ENCODE measurements around the gene TNIK. TPM values are rescaled to one million over a fixed set of nuclear protein-coding genes. Genes with fewer than 3 reads are reported as not detected.

TNIK gene
- total RNA-seq, 4 donors from 2014 or later, result 32.9 to 41.7 (median 38.0) TPM

DNA sequence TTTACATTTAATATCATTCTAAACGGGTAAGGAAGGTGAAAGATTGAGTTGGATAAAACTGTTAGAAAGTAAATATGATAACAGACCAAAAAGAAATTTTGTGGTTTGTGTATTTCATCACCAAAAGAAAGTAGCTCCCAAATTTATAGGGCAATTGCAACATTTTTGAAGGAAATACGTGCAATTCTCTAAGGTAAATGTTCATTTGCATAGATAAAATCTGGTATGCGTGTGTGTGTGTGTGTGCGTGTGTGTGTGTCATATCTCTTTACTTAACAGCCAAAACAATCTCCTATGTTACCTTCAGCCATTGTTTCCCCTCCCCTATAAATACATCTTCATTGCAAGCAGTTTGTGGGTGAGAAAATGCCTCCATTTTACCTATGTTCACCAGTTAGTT, 208.4 kb downstream of the TNIK start:
- Histone ChIP-seq H3K36me3 (no peaks in the 10 kb centered on the region), H3K4me1 (no peaks in the 10 kb centered on the region), H3K9me3 (no peaks in the 10 kb centered on the region), H3K4me3 (no peak overlapping the region), H3K27ac (no peak overlapping the region), H3K27me3 (no peaks in the 10 kb centered on the region)
- ATAC-seq, result no peak
- TF ChIP-seq POLR2AphosphoS5 (IDR thresholded peaks at IDR 0.05), result no peak
- no peak for TF ChIP-seq POLR2A (IDR thresholded peaks at IDR 0.05)
- TF ChIP-seq, protein P1, sequence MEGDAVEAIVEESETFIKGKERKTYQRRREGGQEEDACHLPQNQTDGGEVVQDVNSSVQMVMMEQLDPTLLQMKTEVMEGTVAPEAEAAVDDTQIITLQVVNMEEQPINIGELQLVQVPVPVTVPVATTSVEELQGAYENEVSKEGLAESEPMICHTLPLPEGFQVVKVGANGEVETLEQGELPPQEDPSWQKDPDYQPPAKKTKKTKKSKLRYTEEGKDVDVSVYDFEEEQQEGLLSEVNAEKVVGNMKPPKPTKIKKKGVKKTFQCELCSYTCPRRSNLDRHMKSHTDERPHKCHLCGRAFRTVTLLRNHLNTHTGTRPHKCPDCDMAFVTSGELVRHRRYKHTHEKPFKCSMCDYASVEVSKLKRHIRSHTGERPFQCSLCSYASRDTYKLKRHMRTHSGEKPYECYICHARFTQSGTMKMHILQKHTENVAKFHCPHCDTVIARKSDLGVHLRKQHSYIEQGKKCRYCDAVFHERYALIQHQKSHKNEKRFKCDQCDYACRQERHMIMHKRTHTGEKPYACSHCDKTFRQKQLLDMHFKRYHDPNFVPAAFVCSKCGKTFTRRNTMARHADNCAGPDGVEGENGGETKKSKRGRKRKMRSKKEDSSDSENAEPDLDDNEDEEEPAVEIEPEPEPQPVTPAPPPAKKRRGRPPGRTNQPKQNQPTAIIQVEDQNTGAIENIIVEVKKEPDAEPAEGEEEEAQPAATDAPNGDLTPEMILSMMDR (IDR thresholded peaks at IDR 0.05), result no peak
- no peak for TF ChIP-seq EP300 (IDR thresholded peaks at IDR 0.05)
- 76 to 83% methylated on average over 3 to 4 of the region's 4 CpGs for WGBS, 2 donors (ENCODE audit: low coverage in 1 of 2)

DNA sequence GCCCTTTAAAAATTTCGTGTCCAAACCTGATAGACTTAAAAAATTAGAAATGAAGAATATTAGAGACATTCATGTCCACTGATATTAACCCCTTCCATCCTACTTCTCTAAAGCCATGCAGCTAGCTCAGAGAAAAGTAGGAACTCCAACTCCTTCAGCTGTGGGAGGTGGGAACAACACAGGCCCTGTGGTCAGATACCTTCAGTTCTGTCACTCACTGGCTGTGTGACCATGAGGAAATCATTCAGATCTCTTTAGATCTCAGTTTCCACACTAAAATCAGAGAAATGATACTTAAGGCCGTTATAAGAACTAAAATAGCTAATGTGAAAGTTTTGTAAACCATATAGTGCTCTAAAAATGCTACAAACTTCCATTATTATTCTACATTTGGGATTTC, 209.8 kb downstream of the TNIK start:
- no peaks in the 10 kb centered on the region for H3K27me3 ChIP-seq
- TF ChIP-seq POLR2A (IDR thresholded peaks at IDR 0.05) (no peak), EP300 (IDR thresholded peaks at IDR 0.05) (no peak), POLR2AphosphoS5 (IDR thresholded peaks at IDR 0.05) (no peak)
- TF ChIP-seq, protein P1 (IDR thresholded peaks at IDR 0.05), result no peak
- H3K4me3 ChIP-seq, result no peak overlapping the region
- WGBS, 2 donors (ENCODE audit: low coverage in 1 of 2), result 85 to 93% methylated on average over 2 of the region's 2 CpGs
- H3K36me3 ChIP-seq, result no peaks in the 10 kb centered on the region
- no peak overlapping the region for H3K27ac ChIP-seq
- no peaks in the 10 kb centered on the region for H3K9me3 ChIP-seq
- H3K4me1 ChIP-seq, result no peaks in the 10 kb centered on the region
- ATAC-seq, result no peak

DNA sequence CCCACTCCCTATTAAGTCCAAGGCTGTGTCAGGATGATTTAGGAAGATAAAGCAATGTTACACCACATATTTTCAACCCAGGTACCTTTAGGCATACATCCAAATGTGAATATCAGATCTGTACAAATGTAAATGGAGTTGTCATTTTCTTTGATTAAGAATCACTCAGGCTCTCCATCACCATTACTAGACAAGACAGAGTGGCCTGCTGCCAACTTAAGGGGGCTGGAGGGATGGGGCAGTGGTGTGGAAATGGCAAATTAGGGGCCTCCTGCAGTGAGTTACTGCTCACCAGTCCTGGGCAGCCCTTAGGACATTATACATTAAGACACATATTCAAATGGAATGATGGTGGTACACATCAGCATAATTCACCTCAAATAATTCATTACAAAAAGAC, 211.0 kb downstream of the TNIK start:
- no peak overlapping the region for H3K27ac ChIP-seq
- no peak for ATAC-seq
- no peaks in the 10 kb centered on the region for H3K9me3 ChIP-seq
- no peak overlapping the region for H3K4me3 ChIP-seq
- no peaks in the 10 kb centered on the region for H3K4me1 ChIP-seq
- TF ChIP-seq, protein P1 (IDR thresholded peaks at IDR 0.05), result no peak
- no peak for TF ChIP-seq EP300 (IDR thresholded peaks at IDR 0.05)
- TF ChIP-seq POLR2A (IDR thresholded peaks at IDR 0.05), result no peak
- no peak for TF ChIP-seq POLR2AphosphoS5 (IDR thresholded peaks at IDR 0.05)
- no peaks in the 10 kb centered on the region for H3K36me3 ChIP-seq
- no peaks in the 10 kb centered on the region for H3K27me3 ChIP-seq

DNA sequence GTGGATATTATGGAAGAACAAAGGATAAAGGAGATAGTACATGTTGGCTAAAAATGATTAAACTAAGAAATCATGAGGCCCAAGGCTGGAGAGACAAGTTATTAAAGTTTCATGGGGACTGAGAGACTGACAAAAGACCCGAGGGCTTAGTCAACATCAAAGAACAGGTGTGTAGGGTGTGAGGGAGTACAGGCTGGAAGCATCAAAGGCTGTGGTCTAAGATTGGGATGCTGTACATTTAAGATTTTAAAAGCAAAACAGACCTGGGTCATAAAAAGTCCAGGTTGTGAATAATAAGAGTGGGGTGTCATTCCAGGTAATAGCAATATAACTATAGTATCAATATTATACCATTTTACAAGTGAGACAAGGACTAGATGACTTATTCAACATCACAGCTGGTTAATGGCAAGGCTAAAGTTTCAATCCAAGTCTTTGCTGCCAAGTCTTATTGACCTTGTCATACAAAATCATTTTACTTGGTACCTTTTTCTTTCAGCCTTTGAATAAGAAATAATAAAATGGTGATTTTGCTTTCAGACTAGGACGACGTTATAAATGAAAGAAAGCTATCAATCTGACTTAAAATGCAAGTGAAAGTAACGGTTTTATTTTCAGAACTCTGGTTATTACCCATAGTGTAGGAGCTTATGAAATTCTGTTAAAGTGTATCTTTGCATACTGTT, 211.6 kb downstream of the TNIK start:
- no peaks in the 10 kb centered on the region for H3K4me1 ChIP-seq
- no peak for ATAC-seq
- H3K36me3 ChIP-seq, result no peaks in the 10 kb centered on the region
- 78 to 81% methylated on average over 4 of the region's 4 CpGs for WGBS, 2 donors (ENCODE audit: low coverage in 1 of 2)
- no peak overlapping the region for H3K27ac ChIP-seq
- H3K27me3 ChIP-seq, result no peaks in the 10 kb centered on the region
- H3K9me3 ChIP-seq, result no peaks in the 10 kb centered on the region
- H3K4me3 ChIP-seq, result no peak overlapping the region
- TF ChIP-seq POLR2A (IDR thresholded peaks at IDR 0.05), result no peak
- no peak for TF ChIP-seq POLR2AphosphoS5 (IDR thresholded peaks at IDR 0.05)
- TF ChIP-seq, protein P1 (IDR thresholded peaks at IDR 0.05), result no peak
- TF ChIP-seq EP300 (IDR thresholded peaks at IDR 0.05), result no peak

Data from gastroesophageal sphincter (tissue), 4 donors.